Ovary (tissue), 9 donors: ENCODE measurements around the gene KXD1. TPM values are rescaled to one million over a fixed set of nuclear protein-coding genes. Genes with fewer than 3 reads are reported as not detected.

Experiments
- DNase-seq, 5 donors: peaks; one replicate each; pipeline ENCODE4 v3.0.0-alpha.2; 2019 to 2020
- H3K27ac ChIP-seq, 2 donors: fragments of 200-600 bp; one replicate each; pipeline versions ENCODE4 v1.5.1 to v1.8.0; 2019 to 2022
- H3K27me3 ChIP-seq: fragments of 200-600 bp; one replicate; pipeline ENCODE4 v1.8.0; 2022
- H3K36me3 ChIP-seq: fragments of 200-600 bp; sonication (generic); one replicate; pipeline ENCODE4 v1.5.1; 2019
- H3K4me1 ChIP-seq: one replicate; pipeline ENCODE4 v1.8.1; 2013; ENCODE audit warnings: mild to moderate bottlenecking, moderate library complexity; ENCODE audit not compliant: insufficient read depth
- H3K4me3 ChIP-seq: fragments of 200-600 bp; sonication (generic); one replicate; pipeline ENCODE4 v1.5.1; 2017
- H3K9me3 ChIP-seq, 2 donors: fragments of 200-600 bp in 1 of 2; sonication (generic) in 1 of 2; one replicate each; pipeline versions ENCODE4 v1.5.1 to v1.8.1; 2013 to 2019; ENCODE audit warnings: mild to moderate bottlenecking in 1 of 2, moderate library complexity in 1 of 2
- EP300 ChIP-seq: sonication (generic); formaldehyde crosslinking; IDR thresholded peaks from one replicate; pipeline ENCODE4 v1.6.1; 2017; ENCODE audit warnings: antibody characterized with exemption
- POLR2A ChIP-seq: fragments of 450-650 bp; IDR thresholded peaks from one replicate; pipeline ENCODE4 v1.6.1; 2017; ENCODE audit warnings: antibody characterized with exemption, mild to moderate bottlenecking, moderate library complexity
- WGBS, 3 donors: extraction: QIAGEN DNeasy Blood & Tissue Kit in 1 of 3; methylation state at CpG; one replicate each; pipeline versions ENCODE4 v1.1.5 to v1.1.7; 2013 to 2017; 5-methylcytosine and 5-hydroxymethylcytosine counted together
- intact Hi-C, 4 donors: fragments of 100-400 bp; cut with DNase I; formaldehyde crosslinking; loops; one replicate each; pipeline versions ENCODE4 v1.11.0 to v1.15.1; 2022 to 2023
- polyA plus RNA-seq, 2 donors: library from polyadenylated mRNA; stranded (reverse); fragments of 200-250 nt in 1 of 2; fragments of 350-450 nt in 1 of 2; fragmentation: Illumina TruSeq in 1 of 2; extraction: RNeasy Lipid Tissue Mini Kit (QIAGEN cat#74804) in 1 of 2; gene quantifications; one replicate each; pipeline ENCODE4 v1.2.3, GENCODE V29; 2013 to 2014
- total RNA-seq, 7 donors: library from RNA; depleted of rRNA in 2 of 7; stranded (reverse); fragments of >200 nt in 2 of 7; fragmentation: NEBNext Ultra II Directional in 3 of 7; extraction: Animal tissue kit (Norgen Biotek cat#: 25700) in 3 of 7; gene quantifications; one replicate each; pipeline versions ENCODE4 v1.1.0 to v1.2.4, GENCODE V29; 2016 to 2023
- TF ChIP-seq, protein P1 (sequence below), 3 donors: fragments of 450-650 bp in 2 of 3; fragments of 200-600 bp in 1 of 3; IDR thresholded peaks; one replicate each; pipeline versions ENCODE4 v1.5.1 to v1.8.0; 2016 to 2022; ENCODE audit warnings: antibody characterized with exemption in 3 of 3, mild to moderate bottlenecking in 1 of 3
- donor health status: DM: no; HTN: no; CAD: no; lungs with moderate emphysema.
- donor health status: DM: no; HTN: no; CAD: no.
- donor health status: Bipolar disorder and iron deficiency.
- donor health status: DM: yes; HTN: yes; CAD: no.
- donor health status: DM: no; HTN: no; CAD: no.
- donor health status: DM: yes; HTN: yes; CAD: no.

The KXD1 gene
- total and polyA plus RNA-seq, 9 donors, result 52.0 to 78.3 (median 65.9) TPM

DNA sequence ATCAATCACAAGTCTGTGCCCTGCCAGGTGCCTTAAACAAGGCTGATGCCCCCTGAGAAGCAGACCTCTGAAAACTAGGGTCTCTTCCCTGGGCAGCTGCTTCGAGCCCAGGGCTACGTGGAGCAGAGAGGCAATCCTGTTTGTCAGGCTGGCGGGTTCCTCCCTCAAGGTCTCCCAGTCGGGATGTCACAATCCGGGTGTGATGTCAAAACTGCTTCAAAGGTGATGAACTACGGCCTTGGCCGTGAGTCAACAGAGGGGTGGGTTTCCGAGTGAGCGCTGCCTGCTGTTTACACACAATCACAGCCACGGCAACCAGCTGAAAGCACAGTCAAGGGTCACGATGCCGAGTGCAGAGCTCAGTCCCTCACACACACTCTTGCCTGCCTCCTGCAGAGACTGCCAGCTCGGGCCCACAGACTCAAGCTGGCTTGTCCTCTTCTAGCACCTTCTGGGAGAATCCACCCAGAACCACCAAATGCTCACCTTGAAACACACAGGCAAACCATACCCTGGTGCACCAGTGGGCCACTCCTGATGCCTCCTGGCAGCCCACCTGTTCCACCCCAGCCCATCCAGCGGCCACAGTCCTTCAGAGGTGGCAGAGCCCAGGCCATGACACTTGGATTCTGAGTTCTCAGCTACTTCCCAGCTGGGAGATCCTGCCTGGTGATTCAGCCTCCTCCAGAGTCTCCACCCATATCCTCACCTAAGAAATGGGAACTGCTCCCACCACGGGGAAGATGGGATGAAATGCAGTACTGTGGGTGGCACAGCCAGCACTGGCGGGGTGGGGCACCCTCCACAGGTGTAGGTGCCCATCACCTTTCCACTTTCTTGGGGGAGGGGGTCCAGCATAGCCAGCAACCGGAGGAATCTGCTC is 42.6 kb upstream of the KXD1 start:
- intact Hi-C loops, result loop anchor here in 1 of 4 donors (10.0 kb wide), 1 partner anchor 50 kb away; no protein-coding TSS in a partner anchor
- no peak overlapping the region for H3K4me3 ChIP-seq
- H3K27me3 ChIP-seq, result no peaks in the 10 kb centered on the region
- peak overlapping the region in 1 of 2 donors; percentile 56 for H3K27ac ChIP-seq
- H3K36me3 ChIP-seq, result no peaks in the 10 kb centered on the region
- peaks cover 24% of the 10 kb centered on the region for H3K4me1 ChIP-seq
- H3K9me3 ChIP-seq, result no peaks in the 10 kb centered on the region
- 35 to 45% (median 38%) methylated on average over 17 of the region's 17 CpGs for WGBS, 3 donors
- TF ChIP-seq, protein P1, sequence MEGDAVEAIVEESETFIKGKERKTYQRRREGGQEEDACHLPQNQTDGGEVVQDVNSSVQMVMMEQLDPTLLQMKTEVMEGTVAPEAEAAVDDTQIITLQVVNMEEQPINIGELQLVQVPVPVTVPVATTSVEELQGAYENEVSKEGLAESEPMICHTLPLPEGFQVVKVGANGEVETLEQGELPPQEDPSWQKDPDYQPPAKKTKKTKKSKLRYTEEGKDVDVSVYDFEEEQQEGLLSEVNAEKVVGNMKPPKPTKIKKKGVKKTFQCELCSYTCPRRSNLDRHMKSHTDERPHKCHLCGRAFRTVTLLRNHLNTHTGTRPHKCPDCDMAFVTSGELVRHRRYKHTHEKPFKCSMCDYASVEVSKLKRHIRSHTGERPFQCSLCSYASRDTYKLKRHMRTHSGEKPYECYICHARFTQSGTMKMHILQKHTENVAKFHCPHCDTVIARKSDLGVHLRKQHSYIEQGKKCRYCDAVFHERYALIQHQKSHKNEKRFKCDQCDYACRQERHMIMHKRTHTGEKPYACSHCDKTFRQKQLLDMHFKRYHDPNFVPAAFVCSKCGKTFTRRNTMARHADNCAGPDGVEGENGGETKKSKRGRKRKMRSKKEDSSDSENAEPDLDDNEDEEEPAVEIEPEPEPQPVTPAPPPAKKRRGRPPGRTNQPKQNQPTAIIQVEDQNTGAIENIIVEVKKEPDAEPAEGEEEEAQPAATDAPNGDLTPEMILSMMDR (IDR thresholded peaks at IDR 0.05), result no peak
- TF ChIP-seq EP300 (peak; percentile 18), POLR2A (peak; percentile 21)
- peak; percentile 72 to 92 (median 76) for DNase-seq

DNA sequence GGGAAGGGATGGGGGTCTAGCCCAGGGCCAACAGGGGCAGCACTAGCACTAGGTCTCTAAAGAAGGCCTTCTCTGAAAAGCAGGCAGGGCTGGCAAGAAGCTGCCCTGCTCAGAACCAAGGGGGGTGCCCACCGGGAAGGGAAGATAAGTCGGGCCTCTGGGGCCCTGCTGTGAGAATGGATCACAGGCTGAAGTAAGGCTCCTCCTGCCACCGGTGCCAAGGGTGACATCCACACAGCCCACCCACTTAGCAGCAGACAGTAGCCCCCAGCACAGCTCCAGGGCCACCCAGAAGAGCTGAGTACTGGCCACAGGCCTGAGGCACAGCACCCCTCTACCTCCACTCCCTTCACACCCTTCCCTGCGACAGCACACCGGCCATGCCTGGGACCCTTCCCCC is 41.7 kb upstream of the KXD1 start:
- Histone ChIP-seq H3K27me3 (no peaks in the 10 kb centered on the region), H3K9me3 (no peaks in the 10 kb centered on the region), H3K4me1 (peaks cover 24% of the 10 kb centered on the region), H3K27ac (no peak overlapping the region), H3K36me3 (no peaks in the 10 kb centered on the region), H3K4me3 (no peak overlapping the region)
- no peak for DNase-seq
- intact Hi-C loops, result loop anchor here in 1 of 4 donors (10.0 kb wide), 1 partner anchor 51 kb away; no protein-coding TSS in a partner anchor
- no peak for TF ChIP-seq EP300
- WGBS, 3 donors, result 74 to 81% (median 76%) methylated on average over 5 of the region's 5 CpGs

DNA sequence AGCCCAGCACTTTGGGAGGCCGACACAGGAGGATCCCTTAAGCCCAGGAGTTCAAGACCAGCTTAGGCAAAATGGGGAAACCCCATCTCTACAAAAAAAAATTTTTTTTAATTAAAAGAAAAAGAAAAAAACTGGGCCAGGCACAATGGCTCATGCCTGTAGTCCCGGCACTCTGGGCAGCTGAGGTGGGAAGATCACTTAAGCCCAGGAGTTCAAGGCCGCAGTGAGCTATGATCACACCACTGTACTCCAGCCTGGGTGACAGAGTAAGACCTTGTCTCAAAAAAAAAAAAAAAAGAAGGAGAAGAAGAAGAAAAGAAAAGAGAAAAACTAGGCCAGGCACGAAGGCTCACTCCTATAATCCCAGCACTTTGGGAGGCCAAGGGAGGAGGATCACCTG is 40.1 kb upstream of the KXD1 start:
- Histone ChIP-seq H3K4me1 (peaks cover 24% of the 10 kb centered on the region), H3K9me3 (no peaks in the 10 kb centered on the region), H3K27me3 (no peaks in the 10 kb centered on the region), H3K36me3 (no peaks in the 10 kb centered on the region), H3K27ac (no peak overlapping the region), H3K4me3 (no peak overlapping the region)
- TF ChIP-seq POLR2A (no peak), EP300 (no peak)
- TF ChIP-seq, protein P1 (IDR thresholded peaks at IDR 0.05), result no peak
- intact Hi-C loops, result loop anchor here in 1 of 4 donors (10.0 kb wide), 1 partner anchor 53 kb away; no protein-coding TSS in a partner anchor
- WGBS, 3 donors, result 79 to 85% (median 85%) methylated on average over 4 of the region's 4 CpGs
- DNase-seq, result no peak

DNA sequence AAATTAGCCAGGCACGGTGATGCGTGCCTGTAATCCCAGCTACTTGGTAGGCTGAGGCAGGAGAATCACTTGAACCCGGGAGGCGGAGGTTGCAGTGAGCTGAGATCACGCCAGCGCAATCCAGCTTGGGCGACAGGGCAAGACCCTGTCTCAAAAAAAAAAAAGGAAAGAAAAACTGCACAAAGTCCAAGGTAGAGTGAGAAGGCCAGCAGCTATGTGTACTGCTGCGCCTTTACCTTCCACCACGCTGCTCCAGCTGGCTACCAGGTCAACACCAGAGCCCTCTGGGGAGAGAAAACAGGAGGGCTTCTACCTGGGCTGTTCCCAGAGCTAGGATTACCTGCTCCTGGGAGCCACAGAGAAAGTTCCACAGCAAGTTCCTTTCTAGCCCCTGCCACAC is 39.0 kb upstream of the KXD1 start:
- intact Hi-C loops, result loop anchor here in 1 of 4 donors (10.0 kb wide), 1 partner anchor 54 kb away; no protein-coding TSS in a partner anchor
- no peaks in the 10 kb centered on the region for H3K27me3 ChIP-seq
- no peak overlapping the region for H3K27ac ChIP-seq
- TF ChIP-seq, protein P1 (IDR thresholded peaks at IDR 0.05), result no peak
- no peak for TF ChIP-seq EP300
- TF ChIP-seq POLR2A, result no peak
- no peak overlapping the region for H3K4me3 ChIP-seq
- no peak for DNase-seq
- peaks cover 22% of the 10 kb centered on the region for H3K4me1 ChIP-seq
- H3K9me3 ChIP-seq, result no peaks in the 10 kb centered on the region
- no peaks in the 10 kb centered on the region for H3K36me3 ChIP-seq
- WGBS, 3 donors, result 92 to 97% (median 97%) methylated on average over 9 of the region's 9 CpGs
